PC-3 (cell line): ENCODE results near the gene THOC1. TPM values are rescaled to one million over a fixed set of nuclear protein-coding genes. Genes with fewer than 3 reads are reported as not detected.

ENCODE experiments used
- ATAC-seq: fragments of 200-7000 bp; cut with Tn5 transposase; 2 replicates; pipeline ENCODE4 v1.9.1; 2020; ENCODE audit warnings: mild to moderate bottlenecking, moderate library complexity
- BruUV-seq: library from RNA; stranded (reverse); fragments of 400-500 nt; replicated peaks from 2 replicates; lab custom pipeline; 2021; lab: Mats Ljungman, UMichigan
- CTCF ChIA-PET: fragments of 300-600 bp; sonication (Branson Sonifier 250); formaldehyde crosslinking; loops from one replicate; lab custom pipeline; 2022; ENCODE audit warnings: antibody characterized with exemption; lab: Charles Lee
- POLR2A ChIA-PET: fragments of 300-600 bp; sonication (Branson Sonifier 250); formaldehyde crosslinking; loops from one replicate; lab custom pipeline; 2022; ENCODE audit warnings: antibody characterized with exemption; ENCODE audit not compliant: unreplicated experiment; lab: Charles Lee
- DNase-seq: peaks from one replicate; pipeline ENCODE4 v3.0.0-alpha.2; 2015
- H2AFZ ChIP-seq: fragments of 300-600 bp; sonication (generic); 2 replicates; pipeline ENCODE4 v1.6.0; 2016; ENCODE audit warnings: antibody characterized with exemption, low read length
- H3F3A ChIP-seq: fragments of 300-600 bp; sonication (generic); one replicate; pipeline ENCODE4 v1.6.0; 2017; ENCODE audit warnings: antibody characterized with exemption, low read length, control low read depth, mild to moderate bottlenecking; ENCODE audit not compliant: unreplicated experiment
- H3K27ac ChIP-seq: fragments of 300-600 bp; sonication (generic); 2 replicates; pipeline ENCODE4 v1.5.1; 2016; ENCODE audit warnings: mild to moderate bottlenecking, low read length
- H3K27me3 ChIP-seq: fragments of 300-600 bp; sonication (generic); 2 replicates; pipeline ENCODE4 v1.6.1; 2016; ENCODE audit warnings: low read length, mixed read lengths
- H3K36me3 ChIP-seq: fragments of 300-600 bp; sonication (generic); 2 replicates; pipeline ENCODE4 v1.6.1; 2016; ENCODE audit warnings: low read depth, mixed run types, low read length, mixed read lengths
- H3K4me1 ChIP-seq: fragments of 300-600 bp; sonication (generic); 2 replicates; pipeline ENCODE4 v1.5.1; 2016; ENCODE audit warnings: low read length; ENCODE audit not compliant: insufficient read depth
- H3K4me2 ChIP-seq: fragments of 300-600 bp; sonication (generic); 2 replicates; pipeline ENCODE4 v1.6.0; 2016; ENCODE audit warnings: low read length
- H3K4me3 ChIP-seq: fragments of 300-600 bp; sonication (generic); 2 replicates; pipeline ENCODE4 v1.5.1; 2016; ENCODE audit warnings: mild to moderate bottlenecking, low read length, mixed read lengths
- H3K79me2 ChIP-seq: fragments of 300-600 bp; sonication (generic); 2 replicates; pipeline ENCODE4 v1.6.1; 2017; ENCODE audit warnings: low read length, mixed read lengths
- H3K9ac ChIP-seq: fragments of 300-600 bp; sonication (generic); 2 replicates; pipeline ENCODE4 v1.6.0; 2016; ENCODE audit warnings: mild to moderate bottlenecking, low read length
- H3K9me2 ChIP-seq: fragments of 300-600 bp; sonication (generic); replicated peaks from 2 replicates; pipeline ENCODE4 v1.6.1; 2016; ENCODE audit warnings: mixed run types, low read length, mixed read lengths
- H3K9me3 ChIP-seq: fragments of 300-600 bp; sonication (generic); 2 replicates; pipeline ENCODE4 v1.6.1; 2016; ENCODE audit warnings: low read length, mixed read lengths
- H4K20me1 ChIP-seq: fragments of 300-600 bp; sonication (generic); 2 replicates; pipeline ENCODE4 v1.6.1; 2016; ENCODE audit warnings: low read length, mixed read lengths
- CTCF ChIP-seq: fragments of 300-600 bp; sonication (generic); conservative IDR thresholded peaks from 2 replicates; pipeline ENCODE4 v1.5.1; 2017; ENCODE audit warnings: antibody characterized with exemption, low read depth, mild to moderate bottlenecking, low read length
- EZH2 ChIP-seq: fragments of 300-600 bp; sonication (generic); IDR thresholded peaks from one replicate; pipeline ENCODE4 v1.6.1; 2017; ENCODE audit warnings: antibody characterized with exemption, mild to moderate bottlenecking, low read length; ENCODE audit not compliant: unreplicated experiment
- EZH2phosphoT487 ChIP-seq: fragments of 300-600 bp; sonication (generic); IDR thresholded peaks from 2 replicates; pipeline ENCODE4 v1.6.1; 2018; ENCODE audit warnings: mild to moderate bottlenecking, antibody characterized with exemption, low read length, borderline replicate concordance
- intact Hi-C: fragments of 100-400 bp; cut with micrococcal nuclease; formaldehyde crosslinking; loops from 2 replicates; pipeline ENCODE4 v1.9.0; 2023
- total RNA-seq: library from RNA; depleted of rRNA; stranded (reverse); fragments of >200 nt; gene quantifications from 2 replicates; pipeline ENCODE4 v1.2.3, GENCODE V29; 2014

THOC1 gene
- total RNA-seq, 1 experiment from 2014 or later: 43.5 TPM

DNA sequence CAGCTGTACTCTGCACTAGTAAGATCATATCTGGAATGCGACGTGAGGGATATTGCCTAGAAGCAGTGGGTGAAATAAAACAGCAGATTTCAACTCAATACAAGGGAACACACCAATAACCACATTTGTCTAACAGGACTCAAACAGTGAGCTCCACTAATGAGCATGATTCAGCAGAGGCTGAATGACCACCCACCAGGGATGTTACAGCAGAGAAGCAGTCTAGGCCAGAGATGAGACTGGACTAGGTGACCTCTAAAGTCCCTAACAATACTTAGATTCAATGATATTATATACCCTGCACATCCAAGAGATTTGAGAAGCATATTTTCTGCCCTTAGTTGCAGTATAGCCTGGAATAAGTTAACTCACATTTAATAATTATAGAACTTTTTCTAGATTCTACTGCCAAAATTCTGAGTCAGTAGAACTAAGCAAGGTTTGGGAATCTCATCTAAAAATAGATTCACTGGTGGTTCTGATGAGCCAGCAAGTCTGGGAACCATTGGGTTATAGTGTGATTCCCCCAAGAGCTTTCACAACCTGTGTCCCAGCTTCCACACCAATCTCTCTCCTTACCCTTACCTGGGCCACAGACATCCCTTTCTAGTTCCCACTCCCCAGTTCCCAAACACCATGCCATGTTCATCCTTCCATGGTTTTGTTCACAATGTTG is 6.3 kb downstream of the THOC1 start:
- TF ChIP-seq EZH2: no peak
- no peak for TF ChIP-seq CTCF
- TF ChIP-seq EZH2phosphoT487: no peak
- POLR2A ChIA-PET: no interaction called here
- Histone ChIP-seq H3K27me3 (no peaks in the 10 kb centered on the region), H2AFZ (no peak overlapping the region), H4K20me1 (no peaks in the 10 kb centered on the region), H3K27ac (no peak overlapping the region), H3K9me3 (no peaks in the 10 kb centered on the region), H3K9ac (no peak overlapping the region), H3K79me2 (peaks cover 18% of the 10 kb centered on the region), H3K4me2 (no peak overlapping the region), H3K4me3 (no peak overlapping the region), H3K36me3 (peaks cover 68% of the 10 kb centered on the region), H3F3A (no peaks in the 10 kb centered on the region), H3K9me2 (no peaks in the 10 kb centered on the region), H3K4me1 (peaks cover 6% of the 10 kb centered on the region)
- no peak for DNase-seq
- BruUV-seq: no TSS peak
- no peak for ATAC-seq
- CTCF ChIA-PET: no interaction called here
- intact Hi-C loops: no loop called here

- no peak for TF ChIP-seq CTCF
Measured at GRCh38 chr18:260547-260946, 7.3 kb downstream of the THOC1 start.

DNA sequence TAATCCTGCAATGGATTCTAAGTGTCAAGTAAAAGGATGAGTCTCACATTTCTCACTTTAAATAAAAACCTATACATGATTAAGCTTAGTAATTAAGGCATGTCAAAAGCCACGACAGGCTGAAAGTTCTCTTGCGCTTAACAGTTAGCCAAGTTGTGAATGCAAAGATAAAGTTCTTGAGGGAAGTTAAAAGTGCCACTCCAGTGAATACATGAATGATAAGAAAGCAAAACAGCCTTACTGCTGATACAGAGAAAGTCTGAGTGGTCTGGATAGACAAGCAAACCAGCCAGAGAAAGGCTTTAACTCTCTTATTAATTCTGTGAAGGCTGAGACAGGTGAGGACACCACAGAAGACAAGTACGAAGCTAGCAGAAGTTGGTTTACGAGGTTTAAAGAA is 12.7 kb downstream of the THOC1 start:
- H4K20me1 ChIP-seq: no peaks in the 10 kb centered on the region
- intact Hi-C loops: no loop called here
- H3K79me2 ChIP-seq: no peaks in the 10 kb centered on the region
- no peak overlapping the region for H2AFZ ChIP-seq
- ATAC-seq: no peak
- ChIA-PET CTCF (no interaction called here), POLR2A (no interaction called here)
- H3K27ac ChIP-seq: no peak overlapping the region
- BruUV-seq: no TSS peak
- no peaks in the 10 kb centered on the region for H3K27me3 ChIP-seq
- no peak overlapping the region for H3K4me3 ChIP-seq
- H3F3A ChIP-seq: no peaks in the 10 kb centered on the region
- DNase-seq: no peak
- H3K4me2 ChIP-seq: no peak overlapping the region
- H3K9ac ChIP-seq: no peak overlapping the region
- TF ChIP-seq CTCF (no peak), EZH2 (no peak), EZH2phosphoT487 (no peak)
- H3K9me3 ChIP-seq: no peaks in the 10 kb centered on the region
- H3K4me1 ChIP-seq: peaks cover 15% of the 10 kb centered on the region
- peaks cover 80% of the 10 kb centered on the region for H3K36me3 ChIP-seq
- H3K9me2 ChIP-seq: no peaks in the 10 kb centered on the region

More at GRCh38 chr18:260547-260946, 7.3 kb downstream of the THOC1 start:
- POLR2A ChIA-PET: no interaction called here
- ATAC-seq: no peak
- Histone ChIP-seq H2AFZ (no peak overlapping the region), H3K27me3 (no peaks in the 10 kb centered on the region), H3K9ac (no peak overlapping the region), H3K79me2 (peaks cover 8% of the 10 kb centered on the region), H4K20me1 (no peaks in the 10 kb centered on the region), H3K4me1 (no peaks in the 10 kb centered on the region), H3K9me2 (no peaks in the 10 kb centered on the region), H3K27ac (no peak overlapping the region), H3K4me3 (no peak overlapping the region), H3K36me3 (peaks cover 77% of the 10 kb centered on the region), H3K4me2 (no peak overlapping the region), H3F3A (no peaks in the 10 kb centered on the region), H3K9me3 (no peaks in the 10 kb centered on the region)
- intact Hi-C loops: no loop called here
- no peak for DNase-seq
- no TSS peak for BruUV-seq
- CTCF ChIA-PET: no interaction called here
